GM18498 (cell line): Measurements from ENCODE around the gene SMC5.
"Not testable (repeated sequence)": the region's sequence is repeated elsewhere in the genome, so short reads cannot be mapped to it uniquely, and the experiment has no call there.

Source experiments
- ATAC-seq: cut with Tn5 transposase; IDR thresholded peaks from one replicate; pipeline ENCODE4 v1.9.1; 2021; ENCODE audit warnings: mild to moderate bottlenecking, moderate library complexity; ENCODE audit not compliant: unreplicated experiment

Gene SMC5

GRCh38 chr9:70258692-70259511 is at the start of gene SMC5:
SMC5 (plus strand) TSS chr9:70258978; CDS start chr9:70259079, 101 bp downstream.
- peak; percentile 88 for ATAC-seq

GRCh38 chr9:70217029-70217428 is 41.7 kb upstream of the SMC5 start:
- no peak for ATAC-seq

DNA sequence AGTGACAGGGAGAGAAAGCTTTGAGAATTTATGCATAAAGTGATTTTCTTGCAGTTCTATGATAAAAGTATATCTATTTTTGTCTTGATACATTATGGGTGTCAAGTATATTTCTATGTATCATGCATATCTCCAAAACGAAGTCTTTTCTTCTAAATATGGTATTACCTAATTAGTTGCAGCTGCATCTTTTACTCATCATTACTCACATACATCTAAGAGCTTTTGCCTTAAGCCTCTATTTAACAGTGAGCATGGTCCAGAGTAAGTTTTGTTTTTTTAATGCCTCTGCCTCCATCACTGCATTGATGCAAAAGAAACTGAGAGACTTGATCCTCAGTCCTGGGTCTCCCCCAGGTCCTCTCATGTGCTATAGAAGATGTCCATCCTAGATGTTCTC is 40.0 kb upstream of the SMC5 start:
- no peak for ATAC-seq

DNA sequence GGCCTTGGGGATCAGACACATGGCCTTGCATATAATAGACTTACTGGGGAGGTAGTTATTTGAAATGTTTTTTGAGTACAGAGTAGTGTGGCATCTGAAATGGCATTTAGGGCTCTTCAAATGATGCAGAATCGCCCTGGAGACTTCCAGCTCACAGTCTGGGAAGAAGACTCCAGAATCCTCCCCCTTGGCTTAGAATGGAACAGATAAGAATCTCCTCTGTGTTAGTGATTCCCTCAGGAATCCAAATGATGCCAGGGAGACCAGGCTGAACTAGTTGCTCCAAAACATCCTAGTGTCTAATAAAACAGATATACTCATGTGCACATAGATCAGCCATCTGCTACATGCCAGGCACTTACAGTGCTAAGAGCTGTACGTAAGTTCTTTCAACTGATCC is 38.6 kb upstream of the SMC5 start:
- ATAC-seq: no peak

GRCh38 chr9:70222354-70222753 is 36.4 kb upstream of the SMC5 start:
- ATAC-seq: no peak

DNA sequence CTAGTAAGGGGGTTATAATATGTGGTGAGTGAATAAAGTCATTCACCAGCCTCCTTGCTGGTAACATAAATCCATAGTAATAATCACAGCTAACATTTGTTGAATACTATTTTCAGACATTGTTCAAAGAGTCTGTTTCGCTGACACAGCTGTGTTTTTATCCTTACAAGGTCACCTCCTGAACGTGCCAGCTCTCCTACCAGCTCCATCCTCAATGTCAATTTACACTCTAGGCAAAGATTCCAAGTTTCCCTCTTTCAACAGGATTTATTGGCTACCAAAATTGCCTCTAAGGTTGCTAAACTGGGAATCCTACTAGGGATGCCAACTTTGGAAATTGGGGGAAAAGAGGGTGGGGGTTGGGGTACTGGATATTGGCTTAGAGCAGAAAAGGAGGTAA is 30.7 kb upstream of the SMC5 start:
- ATAC-seq: no peak

DNA sequence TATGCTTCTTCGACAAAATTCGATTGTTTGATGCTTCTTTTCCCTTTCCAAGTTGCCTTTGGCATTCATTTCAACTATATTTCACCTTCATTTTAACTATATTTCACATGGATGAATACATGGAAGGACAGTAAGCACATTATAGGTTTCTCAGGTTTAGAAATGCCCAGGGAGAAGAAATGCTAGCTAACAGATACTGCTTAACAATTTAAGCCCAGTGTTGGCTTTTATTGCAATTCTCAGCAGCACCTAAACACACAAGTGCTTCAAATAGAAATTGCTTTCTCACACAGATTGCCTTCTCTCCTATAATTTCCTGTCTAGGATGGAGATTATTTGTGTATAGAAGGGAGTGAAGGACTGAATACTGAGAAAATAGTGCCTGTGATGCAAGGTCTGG is 30.2 kb upstream of the SMC5 start:
- ATAC-seq: no peak

DNA sequence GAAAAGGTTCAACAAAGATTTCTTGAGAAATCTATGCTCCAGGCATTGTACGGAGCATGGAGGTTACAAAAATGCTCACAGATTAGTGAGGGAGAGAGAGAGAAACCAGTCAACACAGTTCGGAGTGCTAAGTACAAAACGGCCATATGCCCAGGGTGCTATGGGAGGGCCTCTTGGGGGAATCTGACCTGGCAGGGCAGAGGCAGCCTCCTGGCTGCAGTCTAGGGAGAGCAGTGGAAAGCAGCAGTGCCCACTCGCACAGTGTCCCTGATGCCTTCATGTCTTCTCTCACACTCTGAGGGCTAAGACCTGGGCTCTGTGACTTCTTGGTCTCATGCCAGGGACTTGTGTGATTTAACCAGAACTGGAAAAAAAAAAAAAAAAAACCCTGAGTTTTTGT is 29.8 kb upstream of the SMC5 start:
- ATAC-seq: no peak

- no peak for ATAC-seq
These were observed 29.2 kb upstream of the SMC5 start for GRCh38 chr9:70229579-70229978.

- no peak for ATAC-seq
These were observed 26.3 kb upstream of the SMC5 start for GRCh38 chr9:70232476-70232875.

DNA sequence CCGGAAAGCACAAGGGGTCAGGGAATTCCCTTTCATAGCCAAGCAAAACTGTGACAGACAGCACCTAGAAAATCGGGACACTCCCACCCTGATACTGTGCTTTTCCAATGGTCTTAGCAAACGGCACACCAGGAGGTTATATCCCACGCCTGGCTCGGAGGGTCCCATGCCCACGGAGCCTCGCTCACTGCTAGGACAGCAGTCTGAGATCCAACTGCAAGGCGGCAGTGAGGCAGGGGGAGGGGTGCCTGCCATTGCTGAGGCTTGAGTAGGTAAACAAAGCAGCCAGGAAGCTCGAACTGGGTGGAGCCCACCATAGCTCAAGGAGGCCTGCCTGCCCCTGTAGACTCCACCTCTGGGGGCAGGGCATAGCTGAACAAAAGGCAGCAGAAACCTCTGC is 24.6 kb upstream of the SMC5 start:
- ATAC-seq: not testable (repeated sequence)

DNA sequence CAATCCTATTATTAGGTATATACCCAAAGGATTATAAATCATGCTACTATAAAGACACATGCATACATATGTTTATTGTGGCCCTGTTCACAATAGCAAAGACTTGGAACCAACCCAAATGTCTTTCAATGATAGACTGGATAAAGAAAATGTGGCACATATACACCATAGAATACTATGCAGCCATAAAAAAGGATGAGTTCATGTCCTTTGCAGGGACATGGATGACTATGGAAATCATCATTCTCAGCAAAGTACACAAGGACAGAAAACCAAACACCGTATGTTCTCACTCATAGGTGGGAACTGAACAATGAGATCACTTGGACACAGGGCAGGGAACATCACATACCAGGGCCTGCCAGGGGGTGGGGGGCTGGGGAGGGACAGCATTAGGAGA is 12.8 kb upstream of the SMC5 start:
- not testable (repeated sequence) for ATAC-seq

GRCh38 chr9:70250221-70250620 is 8.6 kb upstream of the SMC5 start:
- no peak for ATAC-seq

- ATAC-seq: no peak
These were observed 3.3 kb upstream of the SMC5 start for GRCh38 chr9:70255486-70255885.

DNA sequence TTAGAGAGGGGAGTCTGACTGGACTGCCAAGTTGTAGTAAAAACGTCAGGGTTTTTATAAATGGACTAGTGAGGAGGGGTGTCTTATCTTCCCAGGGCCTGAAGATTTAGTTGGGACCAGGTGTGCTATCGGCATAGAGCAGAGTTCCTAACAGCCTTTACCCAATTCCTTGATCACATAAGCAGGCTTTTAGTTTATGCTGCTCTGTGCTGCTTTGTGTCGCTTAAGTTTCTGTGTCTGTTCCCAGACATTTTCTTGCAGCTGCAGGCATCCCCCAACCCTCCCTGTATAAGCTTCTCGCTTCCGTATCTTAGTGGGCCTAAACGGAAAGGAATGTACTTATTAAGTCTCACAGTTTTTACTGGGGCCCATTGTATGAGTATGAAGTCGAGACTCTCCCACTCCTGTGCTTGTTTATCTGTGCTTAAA is 2.6 kb upstream of the SMC5 start:
- ATAC-seq: no peak

DNA sequence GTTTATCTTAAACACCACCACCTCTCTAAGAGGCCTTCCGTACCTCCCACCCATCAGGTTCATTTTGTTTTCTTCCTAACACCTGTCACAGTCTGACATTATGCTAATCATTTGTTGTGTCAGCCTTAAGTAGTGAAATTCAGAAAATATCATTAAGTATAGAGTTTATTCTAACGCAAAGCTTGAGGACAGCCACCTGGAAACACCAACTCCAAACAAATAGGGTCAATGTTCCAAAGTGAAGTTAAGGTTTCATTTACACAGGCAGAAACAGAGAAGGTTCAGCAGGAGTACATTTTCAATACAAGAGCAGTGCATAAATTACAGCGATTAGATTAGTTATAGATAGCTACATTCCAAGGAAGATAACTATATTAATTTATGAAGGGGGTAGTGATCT is 1.3 kb upstream of the SMC5 start:
- ATAC-seq: no peak

DNA sequence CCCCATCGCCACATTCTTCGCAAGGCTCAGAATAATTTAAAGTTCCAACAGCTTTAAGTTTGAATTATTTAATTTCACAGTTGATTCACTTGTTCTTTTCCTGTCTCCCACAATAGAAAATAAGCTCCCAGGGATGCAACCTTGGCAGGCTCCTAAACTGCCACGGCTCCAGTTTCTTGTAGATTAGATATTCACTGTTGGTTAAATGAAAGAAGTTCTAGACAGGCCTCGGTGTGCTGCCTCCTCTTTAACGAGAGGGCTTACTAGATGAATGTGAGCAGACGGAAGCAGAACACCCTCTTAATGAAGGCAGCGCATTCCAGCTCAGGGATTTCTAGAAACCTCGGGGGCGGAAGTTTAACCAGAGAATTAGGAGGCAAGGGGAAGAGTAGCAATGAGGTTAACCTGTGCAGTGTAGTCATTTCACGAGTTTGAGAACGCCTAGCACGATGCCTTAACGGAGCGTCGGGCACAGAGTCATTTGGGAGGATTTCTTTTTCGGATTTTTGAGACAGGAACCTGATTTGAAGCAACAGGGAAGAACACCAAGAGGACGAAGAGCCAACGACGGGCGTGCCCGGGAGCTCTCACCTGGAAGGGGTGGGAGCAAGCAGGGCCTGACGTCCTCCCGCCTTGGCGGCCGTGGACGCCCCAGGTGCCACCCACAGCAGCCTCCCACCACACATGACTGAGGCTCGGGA is 637 bp upstream of the SMC5 start:
- peak; percentile 60 for ATAC-seq

DNA sequence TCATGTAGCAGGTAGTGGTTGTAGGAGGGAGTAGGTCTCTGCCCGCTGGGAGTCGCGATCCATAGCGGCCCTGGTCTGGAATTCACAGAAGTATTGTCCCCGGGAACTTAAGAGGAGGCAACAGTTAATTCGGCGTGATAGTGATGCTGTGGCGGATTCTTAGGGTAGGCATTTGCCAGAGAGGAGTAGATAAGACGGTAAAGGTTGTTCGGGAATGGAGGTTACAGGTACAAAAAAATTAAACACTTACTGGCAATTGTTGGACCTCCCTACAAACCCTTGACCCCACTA is 679 bp downstream of the SMC5 start:
- no peak for ATAC-seq

- no peak for ATAC-seq
These were observed 1.2 kb downstream of the SMC5 start for GRCh38 chr9:70260007-70260443.

- no peak for ATAC-seq
These were observed 1.8 kb downstream of the SMC5 start for GRCh38 chr9:70260606-70261005.

GRCh38 chr9:70261131-70261870 is 2.5 kb downstream of the SMC5 start:
- no peak for ATAC-seq

DNA sequence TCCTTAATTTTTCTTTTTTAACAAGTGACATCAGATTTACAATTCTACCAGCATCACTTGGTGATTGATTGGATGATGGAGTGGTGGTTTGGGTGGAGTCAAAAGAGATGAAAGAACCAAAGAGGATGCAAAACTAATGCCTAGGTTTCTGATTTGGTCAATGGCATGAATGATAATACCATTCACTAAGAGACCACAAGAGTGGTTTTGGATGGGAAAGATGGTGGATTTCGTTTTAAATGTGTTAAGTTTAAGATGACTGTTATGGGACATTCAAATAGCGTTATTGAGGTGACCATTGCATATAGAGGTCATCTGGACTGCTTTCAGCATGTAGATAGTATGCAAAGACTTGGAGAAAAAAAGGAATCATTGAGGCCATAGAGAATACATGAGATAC is 3.6 kb downstream of the SMC5 start:
- ATAC-seq: no peak
